ENCODE measurements around the gene UPF3A. TPM values are rescaled to one million over a fixed set of nuclear protein-coding genes. Genes with fewer than 3 reads are reported as not detected.

Gene UPF3A, protein sequence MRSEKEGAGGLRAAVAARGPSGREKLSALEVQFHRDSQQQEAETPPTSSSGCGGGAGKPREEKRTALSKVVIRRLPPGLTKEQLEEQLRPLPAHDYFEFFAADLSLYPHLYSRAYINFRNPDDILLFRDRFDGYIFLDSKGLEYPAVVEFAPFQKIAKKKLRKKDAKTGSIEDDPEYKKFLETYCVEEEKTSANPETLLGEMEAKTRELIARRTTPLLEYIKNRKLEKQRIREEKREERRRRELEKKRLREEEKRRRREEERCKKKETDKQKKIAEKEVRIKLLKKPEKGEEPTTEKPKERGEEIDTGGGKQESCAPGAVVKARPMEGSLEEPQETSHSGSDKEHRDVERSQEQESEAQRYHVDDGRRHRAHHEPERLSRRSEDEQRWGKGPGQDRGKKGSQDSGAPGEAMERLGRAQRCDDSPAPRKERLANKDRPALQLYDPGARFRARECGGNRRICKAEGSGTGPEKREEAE
- total RNA-seq (2014; rRNA removed; shearing (Covaris generic)): 45.0 and 57.2 TPM in 2 replicates
- 174 and 177 TPM in 2 replicates for polyA plus RNA-seq (2016; fragmentation: Nextera tagmentation; extraction: Ambion mirVana)
- long read RNA-seq, partial matches to known transcripts: 32 of 44 reads
- long read RNA-seq, other reads (novel, unspliced or antisense): 11 of 44 reads

DNA sequence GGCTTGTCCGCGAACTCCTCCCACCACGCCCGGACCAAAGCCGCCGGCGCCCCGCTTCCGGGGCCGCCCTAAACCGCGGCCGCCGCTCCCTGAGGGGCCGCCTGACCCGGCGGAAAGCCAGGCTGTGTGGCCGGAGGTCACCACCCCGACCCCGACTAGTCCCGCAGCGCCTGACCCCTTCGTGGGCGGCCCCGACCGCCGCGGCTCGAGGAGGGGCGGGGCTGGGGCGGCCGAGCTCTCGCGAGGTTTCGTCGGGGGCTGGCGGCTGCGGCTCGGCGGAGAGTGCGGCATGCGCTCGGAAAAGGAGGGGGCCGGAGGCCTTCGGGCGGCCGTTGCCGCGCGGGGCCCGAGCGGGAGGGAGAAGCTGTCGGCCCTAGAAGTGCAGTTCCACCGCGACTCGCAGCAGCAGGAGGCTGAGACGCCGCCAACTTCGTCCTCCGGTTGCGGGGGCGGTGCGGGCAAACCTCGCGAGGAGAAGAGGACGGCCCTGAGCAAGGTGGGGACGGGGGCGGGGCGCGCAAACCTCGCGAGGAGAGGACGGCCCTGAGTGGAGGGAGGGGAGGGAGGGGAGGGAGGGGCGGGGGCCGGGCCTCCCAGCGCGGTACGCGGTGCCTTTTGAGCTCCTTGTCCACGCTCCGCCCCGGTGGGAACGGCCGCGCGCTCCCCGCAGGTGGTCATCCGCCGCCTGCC lies at the start of gene UPF3A:
Gene UPF3A, plus strand, starts transcription at position 251 of the 690 bp plus-strand sequence. Its CDS starts 39 bp downstream, at position 290.
- H3K79me2 ChIP-seq (replicated peaks; ENCODE audit: insufficient read depth): peaks cover 40% of the 10 kb centered on the region
- Mint-ChIP-seq H3K9me3 (no peaks in the 10 kb centered on the region), H3K36me3 (ENCODE audit: low read depth) (peaks cover 39% of the 10 kb centered on the region), H3K27ac (peak within 1 kb of the TSS; percentile 98), H3K4me1 (peaks cover 22% of the 10 kb centered on the region), H3K4me3 (peak within 1 kb of the TSS; percentile 88), H3K27me3 (ENCODE audit: insufficient read depth, low read depth, poor library complexity) (peaks cover 11% of the 10 kb centered on the region)
- no peaks in the 10 kb centered on the region for H3K27me3 ChIP-seq (ENCODE audit: insufficient read depth)
- H3K27ac ChIP-seq (ENCODE audit: low read depth): peak within 1 kb of the TSS; percentile 100
- peak; percentile 82 for ATAC-seq
- H4K20me1 ChIP-seq (replicated peaks; ENCODE audit: insufficient read depth): peaks cover 16% of the 10 kb centered on the region; the same call in 1 of the 2 replicates
- H3K4me1 ChIP-seq (ENCODE audit: insufficient read depth): peaks cover 10% of the 10 kb centered on the region
- peaks cover 14% of the 10 kb centered on the region for H3F3A ChIP-seq (replicated peaks; ENCODE audit: low read depth)
- no peaks in the 10 kb centered on the region for H3K9me2 ChIP-seq (ENCODE audit: insufficient read depth)
- H3K4me2 ChIP-seq: peak within 1 kb of the TSS; percentile 81
- peaks cover 16% of the 10 kb centered on the region; the same call in 1 of the 2 replicates for H3K36me3 ChIP-seq (ENCODE audit: insufficient read depth)
- DNase-seq (ENCODE audit: low spot score): peak; percentile 92
- H2AFZ ChIP-seq: peak within 1 kb of the TSS; percentile 78; the same call in 1 of the 2 replicates
- TF ChIP-seq POLR2AphosphoS5 (IDR thresholded peaks at IDR 0.05; ENCODE audit: low read depth): peak; percentile 88
- TF ChIP-seq, protein P1, sequence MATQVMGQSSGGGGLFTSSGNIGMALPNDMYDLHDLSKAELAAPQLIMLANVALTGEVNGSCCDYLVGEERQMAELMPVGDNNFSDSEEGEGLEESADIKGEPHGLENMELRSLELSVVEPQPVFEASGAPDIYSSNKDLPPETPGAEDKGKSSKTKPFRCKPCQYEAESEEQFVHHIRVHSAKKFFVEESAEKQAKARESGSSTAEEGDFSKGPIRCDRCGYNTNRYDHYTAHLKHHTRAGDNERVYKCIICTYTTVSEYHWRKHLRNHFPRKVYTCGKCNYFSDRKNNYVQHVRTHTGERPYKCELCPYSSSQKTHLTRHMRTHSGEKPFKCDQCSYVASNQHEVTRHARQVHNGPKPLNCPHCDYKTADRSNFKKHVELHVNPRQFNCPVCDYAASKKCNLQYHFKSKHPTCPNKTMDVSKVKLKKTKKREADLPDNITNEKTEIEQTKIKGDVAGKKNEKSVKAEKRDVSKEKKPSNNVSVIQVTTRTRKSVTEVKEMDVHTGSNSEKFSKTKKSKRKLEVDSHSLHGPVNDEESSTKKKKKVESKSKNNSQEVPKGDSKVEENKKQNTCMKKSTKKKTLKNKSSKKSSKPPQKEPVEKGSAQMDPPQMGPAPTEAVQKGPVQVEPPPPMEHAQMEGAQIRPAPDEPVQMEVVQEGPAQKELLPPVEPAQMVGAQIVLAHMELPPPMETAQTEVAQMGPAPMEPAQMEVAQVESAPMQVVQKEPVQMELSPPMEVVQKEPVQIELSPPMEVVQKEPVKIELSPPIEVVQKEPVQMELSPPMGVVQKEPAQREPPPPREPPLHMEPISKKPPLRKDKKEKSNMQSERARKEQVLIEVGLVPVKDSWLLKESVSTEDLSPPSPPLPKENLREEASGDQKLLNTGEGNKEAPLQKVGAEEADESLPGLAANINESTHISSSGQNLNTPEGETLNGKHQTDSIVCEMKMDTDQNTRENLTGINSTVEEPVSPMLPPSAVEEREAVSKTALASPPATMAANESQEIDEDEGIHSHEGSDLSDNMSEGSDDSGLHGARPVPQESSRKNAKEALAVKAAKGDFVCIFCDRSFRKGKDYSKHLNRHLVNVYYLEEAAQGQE (IDR thresholded peaks at IDR 0.05; ENCODE audit: unreplicated experiment): no peak
- no peak for TF ChIP-seq EZH2phosphoT487 (IDR thresholded peaks at IDR 0.05; ENCODE audit: unreplicated experiment)
- TF ChIP-seq CREB1 (CRISPR knock-in tag; IDR thresholded peaks at IDR 0.05; ENCODE audit: low read depth): peak; percentile 30; the same call in 1 of the 2 replicates
- TF ChIP-seq ETS1 (IDR thresholded peaks at IDR 0.05): peak; percentile 34; the same call in 1 of the 2 replicates
- peak within 1 kb of the TSS; percentile 77 for H3K4me3 ChIP-seq

DNA sequence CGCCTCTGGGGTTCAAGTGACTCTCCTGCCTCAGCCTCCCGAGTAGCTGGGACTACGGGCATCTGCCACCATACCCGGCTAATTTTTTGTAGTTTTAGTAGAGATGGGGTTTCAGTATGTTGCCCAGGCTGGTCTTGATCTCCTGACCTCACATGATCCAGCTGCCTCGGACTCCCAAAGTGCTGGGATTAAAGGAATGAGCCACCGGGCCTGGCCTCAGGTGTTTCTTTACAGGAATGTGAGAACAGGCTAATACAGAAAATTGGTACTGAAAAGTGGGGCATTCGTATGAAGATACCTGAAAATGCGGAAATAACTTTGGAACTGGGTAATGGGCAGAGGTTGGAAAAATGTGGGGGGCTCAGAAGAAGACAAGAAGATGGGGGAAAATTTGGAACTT lies 49.5 kb upstream of the UPF3A start:
- H3F3A ChIP-seq (replicated peaks; ENCODE audit: low read depth): peaks cover 7% of the 10 kb centered on the region
- H3K4me2 ChIP-seq: peak overlapping the region; percentile 18
- H3K27me3 Mint-ChIP-seq (ENCODE audit: insufficient read depth, low read depth, poor library complexity): peaks cover 16% of the 10 kb centered on the region
- H3K4me1 Mint-ChIP-seq: peaks cover 72% of the 10 kb centered on the region
- peaks cover 7% of the 10 kb centered on the region; the same call in 1 of the 2 replicates for H4K20me1 ChIP-seq (replicated peaks; ENCODE audit: insufficient read depth)
- ATAC-seq (no peak), DNase-seq (ENCODE audit: low spot score) (no peak)
- peaks cover 4% of the 10 kb centered on the region for H3K9me3 Mint-ChIP-seq
- H3K9me2 ChIP-seq (ENCODE audit: insufficient read depth): no peaks in the 10 kb centered on the region
- peak overlapping the region; percentile 1; the same call in 1 of the 3 replicates for H3K4me3 Mint-ChIP-seq
- H3K36me3 Mint-ChIP-seq (ENCODE audit: low read depth): peaks cover 16% of the 10 kb centered on the region
- no peak overlapping the region for H3K27ac Mint-ChIP-seq
- H2AFZ ChIP-seq: no peak overlapping the region
- H3K36me3 ChIP-seq (ENCODE audit: insufficient read depth): 0 out of 2 replicates have a peak, but pooled peaks cover 3% of the 10 kb centered on the region
- H3K27me3 ChIP-seq (ENCODE audit: insufficient read depth): no peaks in the 10 kb centered on the region
- H3K79me2 ChIP-seq (replicated peaks; ENCODE audit: insufficient read depth): peaks cover 20% of the 10 kb centered on the region
- H3K4me3 ChIP-seq: no peak overlapping the region
- H3K27ac ChIP-seq (ENCODE audit: low read depth): no peak overlapping the region
- H3K4me1 ChIP-seq (ENCODE audit: insufficient read depth): peaks cover 47% of the 10 kb centered on the region
- TF ChIP-seq EZH2phosphoT487 (IDR thresholded peaks at IDR 0.05; ENCODE audit: unreplicated experiment): no peak
- no peak for TF ChIP-seq POLR2AphosphoS5 (IDR thresholded peaks at IDR 0.05; ENCODE audit: low read depth)
- no peak for TF ChIP-seq JUNB (IDR thresholded peaks at IDR 0.05; ENCODE audit: unreplicated experiment)
- TF ChIP-seq, protein P1 (IDR thresholded peaks at IDR 0.05; ENCODE audit: unreplicated experiment): no peak
- TF ChIP-seq ZNF114 (CRISPR knock-in tag; IDR thresholded peaks at IDR 0.05): no peak
- TF ChIP-seq, protein P2, sequence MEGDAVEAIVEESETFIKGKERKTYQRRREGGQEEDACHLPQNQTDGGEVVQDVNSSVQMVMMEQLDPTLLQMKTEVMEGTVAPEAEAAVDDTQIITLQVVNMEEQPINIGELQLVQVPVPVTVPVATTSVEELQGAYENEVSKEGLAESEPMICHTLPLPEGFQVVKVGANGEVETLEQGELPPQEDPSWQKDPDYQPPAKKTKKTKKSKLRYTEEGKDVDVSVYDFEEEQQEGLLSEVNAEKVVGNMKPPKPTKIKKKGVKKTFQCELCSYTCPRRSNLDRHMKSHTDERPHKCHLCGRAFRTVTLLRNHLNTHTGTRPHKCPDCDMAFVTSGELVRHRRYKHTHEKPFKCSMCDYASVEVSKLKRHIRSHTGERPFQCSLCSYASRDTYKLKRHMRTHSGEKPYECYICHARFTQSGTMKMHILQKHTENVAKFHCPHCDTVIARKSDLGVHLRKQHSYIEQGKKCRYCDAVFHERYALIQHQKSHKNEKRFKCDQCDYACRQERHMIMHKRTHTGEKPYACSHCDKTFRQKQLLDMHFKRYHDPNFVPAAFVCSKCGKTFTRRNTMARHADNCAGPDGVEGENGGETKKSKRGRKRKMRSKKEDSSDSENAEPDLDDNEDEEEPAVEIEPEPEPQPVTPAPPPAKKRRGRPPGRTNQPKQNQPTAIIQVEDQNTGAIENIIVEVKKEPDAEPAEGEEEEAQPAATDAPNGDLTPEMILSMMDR (conservative IDR thresholded peaks at IDR 0.05; ENCODE audit: low read depth in 2 of 2): no peak
- TF ChIP-seq ZNF331 (CRISPR knock-in tag; IDR thresholded peaks at IDR 0.05; ENCODE audit: low read depth): no peak
